Common myeloid progenitor, CD34-positive (primary cell): ENCODE data around the gene UQCR11.

ENCODE experiments used
- CTCF ChIA-PET: fragments of 350-600 bp; sonication (Branson Sonifier 250); formaldehyde crosslinking; loops from one replicate; lab custom pipeline; 2021; ENCODE audit warnings: antibody characterized with exemption; lab: Charles Lee
- POLR2A ChIA-PET: fragments of 350-600 bp; sonication (Branson Sonifier 250); formaldehyde crosslinking; loops from one replicate; lab custom pipeline; 2021; ENCODE audit warnings: antibody characterized with exemption; lab: Charles Lee
- DNase-seq, 3 donors: peaks; one replicate each; pipeline versions ENCODE4 v3.0.0 to v3.0.0-alpha.2; 2013
- H3K27ac ChIP-seq, 2 experiments: 1 replicate in 1 of 2; 2 replicates in 1 of 2; pipeline ENCODE4 v1.7.0; 2013; ENCODE audit warnings: inconsistent platforms in 2 of 2, low read length in 2 of 2, mild to moderate bottlenecking in 2 of 2, low read depth in 1 of 2, moderate library complexity in 1 of 2; ENCODE audit not compliant: severe bottlenecking in 2 of 2, insufficient read depth in 1 of 2, poor library complexity in 1 of 2
- H3K27me3 ChIP-seq, 5 experiments: replicated peaks in 2 of 5; 1 replicate in 3 of 5; 2 replicates in 2 of 5; pipeline versions ENCODE4 v1.6.1 to v1.7.0; 2013; ENCODE audit warnings: low read length in 4 of 5, mild to moderate bottlenecking in 2 of 5, moderate library complexity in 2 of 5, inconsistent platforms in 1 of 5; ENCODE audit not compliant: insufficient read depth in 5 of 5, control insufficient read depth in 4 of 5
- H3K36me3 ChIP-seq, 4 experiments: 1 replicate in 2 of 4; 2 replicates in 2 of 4; pipeline versions ENCODE4 v1.6.1 to v1.7.0; 2013; ENCODE audit warnings: low read length in 3 of 4, control low read depth in 1 of 4, mild to moderate bottlenecking in 1 of 4; ENCODE audit not compliant: control insufficient read depth in 4 of 4, insufficient read depth in 4 of 4
- H3K4me1 ChIP-seq, 4 experiments: 1 replicate in 3 of 4; 2 replicates in 1 of 4; pipeline versions ENCODE4 v1.6.1 to v1.7.1; 2013; ENCODE audit warnings: low read length in 3 of 4, mild to moderate bottlenecking in 3 of 4, control low read depth in 1 of 4, inconsistent platforms in 1 of 4, moderate library complexity in 1 of 4; ENCODE audit not compliant: control insufficient read depth in 4 of 4, insufficient read depth in 4 of 4; ENCODE audit errors: control extremely low read depth in 1 of 4
- H3K4me3 ChIP-seq, 7 experiments: 1 replicate in 4 of 7; 2 replicates in 3 of 7; pipeline versions ENCODE4 v1.5.1 to v1.7.0; 2013; ENCODE audit warnings: mild to moderate bottlenecking in 7 of 7, low read length in 6 of 7, moderate library complexity in 6 of 7, inconsistent platforms in 2 of 7, low read depth in 2 of 7, control low read depth in 1 of 7; ENCODE audit not compliant: insufficient read depth in 4 of 7, control insufficient read depth in 1 of 7; ENCODE audit errors: extremely low read depth in 1 of 7
- H3K9me3 ChIP-seq, 5 experiments: 1 replicate in 4 of 5; 2 replicates in 1 of 5; pipeline versions ENCODE4 v1.6.1 to v1.7.1; 2013; ENCODE audit warnings: low read length in 4 of 5, mild to moderate bottlenecking in 2 of 5, inconsistent platforms in 1 of 5, low read depth in 1 of 5, moderate library complexity in 1 of 5; ENCODE audit not compliant: control insufficient read depth in 4 of 5, insufficient read depth in 2 of 5; ENCODE audit errors: control extremely low read depth in 1 of 5
- WGBS: methylation state at CpG from one replicate; pipeline ENCODE4 v1.1.5; 2013; ENCODE audit not compliant: insufficient coverage; 5-methylcytosine and 5-hydroxymethylcytosine counted together

UQCR11 gene

GRCh38 chr19:1610579-1610978, 5.3 kb upstream of the UQCR11 start:
- ChIA-PET POLR2A (no interaction called here), CTCF (no interaction called here)
- H3K4me3 ChIP-seq, result no peak overlapping the region
- no peaks in the 10 kb centered on the region for H3K9me3 ChIP-seq
- no peak overlapping the region for H3K27ac ChIP-seq
- DNase-seq, result no peak
- H3K36me3 ChIP-seq, result peaks cover 2 to 56% (median 42%) of the 10 kb centered on the region in 4 experiments
- 82% methylated on average over 7 of the region's 11 CpGs for WGBS
- no peaks in the 10 kb centered on the region for H3K27me3 ChIP-seq
- peaks cover 0 to 35% (median 27%) of the 10 kb centered on the region in 4 experiments for H3K4me1 ChIP-seq

GRCh38 chr19:1609680-1610474, 4.6 kb upstream of the UQCR11 start:
- Histone ChIP-seq H3K4me1 (peaks cover 0 to 37% (median 28%) of the 10 kb centered on the region in 4 experiments), H3K9me3 (no peaks in the 10 kb centered on the region), H3K36me3 (peaks cover 2 to 49% (median 39%) of the 10 kb centered on the region in 4 experiments), H3K4me3 (no peak overlapping the region), H3K27me3 (no peaks in the 10 kb centered on the region), H3K27ac (no peak overlapping the region)
- WGBS, result 83% methylated on average over 14 of the region's 16 CpGs
- no peak for DNase-seq
- POLR2A ChIA-PET, result no interaction called here
- CTCF ChIA-PET, result interaction anchor here (1.0 to 1.2 kb wide), 3 partner anchors 8 to 22 kb away, joined by 3 to 4 read pairs (median 3); no protein-coding TSS in a partner anchor

- no peaks in the 10 kb centered on the region for H3K27me3 ChIP-seq
- H3K4me1 ChIP-seq, result peaks cover 0 to 45% (median 34%) of the 10 kb centered on the region in 4 experiments
- ChIA-PET CTCF (interaction anchor here (1.0 to 1.2 kb wide), 3 partner anchors 9 to 23 kb away, joined by 3 to 4 read pairs (median 3); no protein-coding TSS in a partner anchor), POLR2A (no interaction called here)
- no peaks in the 10 kb centered on the region for H3K9me3 ChIP-seq
- WGBS, result 0% methylated on average over 8 of the region's 10 CpGs
- no peak overlapping the region for H3K27ac ChIP-seq
- peak overlapping the region in 2 of 7 experiments; percentile 34 to 54 for H3K4me3 ChIP-seq
- peak; percentile 18 to 59 (median 48) for DNase-seq
- peaks cover 2 to 41% (median 31%) of the 10 kb centered on the region in 4 experiments for H3K36me3 ChIP-seq
Measured at GRCh38 chr19:1609103-1609396, 3.8 kb upstream of the UQCR11 start.

GRCh38 chr19:1608359-1609102, 3.3 kb upstream of the UQCR11 start:
- Histone ChIP-seq H3K27ac (no peak overlapping the region), H3K4me3 (peak overlapping the region in 2 of 7 experiments; percentile 34 to 54)
- POLR2A ChIA-PET, result no interaction called here

GRCh38 chr19:1606138-1606651, 933 bp upstream of the UQCR11 start:
- 23% methylated on average over 15 of the region's 16 CpGs for WGBS
- Histone ChIP-seq H3K27ac (peak overlapping the region; percentile 46 to 75), H3K36me3 (peaks cover 0 to 26% (median 15%) of the 10 kb centered on the region in 4 experiments)

More at GRCh38 chr19:1608359-1609102, 3.3 kb upstream of the UQCR11 start:
- 15% methylated on average over 21 of the region's 23 CpGs for WGBS
- CTCF ChIA-PET, result interaction anchor here (0.9 to 1.0 kb wide), 2 partner anchors 15 to 24 kb away, joined by 3 to 4 read pairs; no protein-coding TSS in a partner anchor
- no peaks in the 10 kb centered on the region for H3K9me3 ChIP-seq
- H3K27me3 ChIP-seq, result no peaks in the 10 kb centered on the region
- H3K4me1 ChIP-seq, result peaks cover 0 to 49% (median 37%) of the 10 kb centered on the region in 4 experiments
- peak; percentile 12 to 54 (median 48) for DNase-seq
- H3K36me3 ChIP-seq, result peaks cover 2 to 36% (median 25%) of the 10 kb centered on the region in 4 experiments

GRCh38 chr19:1602091-1602707, 3.1 kb downstream of the UQCR11 start:
- 99% methylated on average over 12 of the region's 21 CpGs for WGBS
- Histone ChIP-seq H3K4me3 (no peak overlapping the region), H3K36me3 (peaks cover under 1 to 35% (median 27%) of the 10 kb centered on the region in 4 experiments), H3K27ac (no peak overlapping the region), H3K9me3 (no peaks in the 10 kb centered on the region), H3K4me1 (peaks cover 0 to 34% (median 21%) of the 10 kb centered on the region in 4 experiments), H3K27me3 (no peaks in the 10 kb centered on the region)
- no peak for DNase-seq
- POLR2A ChIA-PET, result no interaction called here
- CTCF ChIA-PET, result interaction anchor here (2.0 to 2.3 kb wide), 2 partner anchors 9 to 12 kb away, joined by 7 read pairs; partner anchors contain the start of gene MBD3

More at GRCh38 chr19:1606138-1606651, 933 bp upstream of the UQCR11 start:
- peaks cover 0 to 56% (median 40%) of the 10 kb centered on the region in 4 experiments for H3K4me1 ChIP-seq
- no peak for DNase-seq
- ChIA-PET CTCF (interaction anchor here (0.6 to 2.6 kb wide), 13 partner anchors 10 to 220 kb away, joined by 3 to 14 read pairs (median 4); partner anchors contain the start of gene MBD3), POLR2A (interaction anchor here (0.6 to 1.0 kb wide), 2 partner anchors 13 to 150 kb away, joined by 3 read pairs; partner anchors contain the start of gene MBD3)
- peak overlapping the region; percentile 33 to 99 (median 94) for H3K4me3 ChIP-seq
- H3K27me3 ChIP-seq, result no peaks in the 10 kb centered on the region
- no peaks in the 10 kb centered on the region for H3K9me3 ChIP-seq
